Subcutaneous adipose tissue (tissue), 4 donors: ENCODE results near the gene RPE65. TPM values are rescaled to one million over a fixed set of nuclear protein-coding genes. Genes with fewer than 3 reads are reported as not detected.

Source experiments
- CTCF ChIP-seq: fragments of 450-650 bp; IDR thresholded peaks from one replicate; pipeline ENCODE4 v1.5.1; 2016; ENCODE audit warnings: low read depth, mild to moderate bottlenecking, control low read depth, antibody characterized with exemption, moderate library complexity
- total RNA-seq, 4 donors: library from RNA; depleted of rRNA; stranded (reverse); fragments of >200 nt; gene quantifications; one replicate each; pipeline ENCODE4 v1.1.0, GENCODE V29; 2016

Gene RPE65
- total RNA-seq: not detected

- no peak for TF ChIP-seq CTCF
These were observed at the start of gene RPE65 for GRCh38 chr1:68449901-68450300. TSS of gene RPE65 (minus strand) at chr1:68449954. CDS start at chr1:68449905, 49 bp downstream.

- no peak for TF ChIP-seq CTCF
These were observed 47.6 kb upstream of the RPE65 start for GRCh38 chr1:68497358-68497698.

GRCh38 chr1:68496680-68497357 lies 47.1 kb upstream of the RPE65 start, which contains the start of gene DEPDC1:
TSS of gene DEPDC1 (minus strand) at chr1:68497082. CDS start at chr1:68496999, 83 bp downstream.
- no peak for TF ChIP-seq CTCF

- TF ChIP-seq CTCF: no peak
These were observed 46.4 kb upstream of the RPE65 start for GRCh38 chr1:68495968-68496679.

- no peak for TF ChIP-seq CTCF
These were observed 45.8 kb upstream of the RPE65 start for GRCh38 chr1:68495532-68495931.

GRCh38 chr1:68493193-68493592 lies 43.4 kb upstream of the RPE65 start:
- TF ChIP-seq CTCF: no peak

- TF ChIP-seq CTCF: no peak
These were observed 40.4 kb upstream of the RPE65 start for GRCh38 chr1:68490046-68490651.
